ENCODE data around the gene CELSR1.
"Not testable (repeated sequence)": the region's sequence is repeated elsewhere in the genome, so short reads cannot be mapped to it uniquely, and the experiment has no call there.

CELSR1 gene

DNA sequence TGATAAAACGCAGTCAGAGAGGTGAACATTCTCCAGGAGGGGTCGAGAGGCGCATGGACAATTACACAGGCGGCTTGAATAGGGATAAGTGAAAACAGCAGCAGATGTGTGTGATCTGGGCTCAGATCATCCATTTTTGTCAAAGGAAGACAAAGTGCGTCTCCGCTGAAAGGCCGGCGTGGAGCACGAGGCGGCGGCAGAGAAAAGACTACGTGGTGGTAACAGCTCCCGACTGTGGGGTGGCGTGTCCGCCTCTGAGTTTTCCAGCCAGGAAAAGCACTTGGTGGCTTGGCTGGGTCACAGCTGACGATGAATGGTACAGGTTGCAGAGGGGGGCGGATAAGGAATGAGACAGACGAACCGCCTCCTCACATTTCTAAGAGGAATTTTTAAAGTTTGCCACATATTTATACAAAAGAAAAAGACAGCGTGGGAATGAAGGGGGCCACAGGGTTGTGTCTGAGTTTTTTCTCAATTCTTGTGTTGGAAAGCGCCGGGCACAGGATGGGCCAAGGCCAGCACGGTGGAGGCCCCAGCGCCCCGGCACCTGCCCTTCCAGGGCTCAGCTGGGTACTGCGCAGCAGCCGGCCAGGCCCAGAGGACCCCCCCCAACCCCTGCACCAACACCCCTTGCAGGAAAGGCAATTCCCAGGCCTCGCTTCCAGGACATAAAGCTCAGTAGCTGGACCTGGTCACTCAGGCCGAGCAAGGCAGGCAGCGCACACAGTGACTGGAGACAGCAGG is 121.5 kb downstream of the CELSR1 start:
- DNase-seq, result no peak

DNA sequence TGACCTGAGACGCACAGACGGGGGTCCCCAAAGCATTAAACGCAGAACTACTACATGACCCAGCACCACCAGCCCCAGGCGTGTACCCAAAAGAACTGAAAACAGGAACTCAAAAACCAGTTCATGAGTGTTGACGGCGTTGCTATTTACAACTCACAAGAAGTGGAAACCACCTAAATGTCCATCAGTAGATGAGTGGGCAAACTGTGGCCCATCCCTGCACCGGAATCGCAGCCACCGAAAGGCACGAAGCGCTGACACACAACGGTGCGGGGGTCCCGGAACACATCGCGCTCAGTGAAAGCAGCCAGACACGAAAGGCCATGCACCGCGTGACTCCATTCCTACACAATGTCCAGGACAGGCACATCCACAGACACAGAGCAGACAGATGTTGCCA is 122.7 kb downstream of the CELSR1 start:
- DNase-seq, result no peak

DNA sequence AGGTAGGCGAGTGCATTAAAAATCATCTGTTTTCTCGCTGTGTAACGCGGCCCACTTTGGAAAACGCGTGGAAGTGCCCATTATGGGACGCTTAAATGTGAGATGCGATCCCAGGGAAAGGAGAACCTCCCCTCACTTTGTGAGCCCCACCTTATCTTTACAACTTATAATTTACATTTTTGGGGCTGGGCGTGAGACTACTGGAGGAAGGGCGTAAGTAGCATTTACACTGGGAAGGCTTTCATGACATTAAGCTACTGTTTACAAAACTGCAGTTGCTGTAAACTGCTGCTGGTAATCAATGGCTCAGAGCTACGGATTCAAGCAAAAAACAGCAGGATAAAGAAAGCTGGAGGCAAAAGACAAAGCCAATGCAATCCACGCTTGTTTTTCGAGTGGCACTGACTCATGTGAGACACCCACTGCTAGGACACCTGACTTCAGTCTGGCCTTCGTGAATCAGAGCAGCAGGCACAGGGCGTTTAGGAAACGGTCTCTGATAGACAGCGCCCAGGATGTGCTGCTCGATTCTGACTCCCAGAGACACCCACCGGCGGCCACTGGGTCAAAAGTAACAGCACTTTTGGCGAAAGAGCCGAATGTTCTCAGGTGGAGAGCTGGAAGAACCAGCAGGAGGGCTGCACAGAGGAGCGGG is 123.6 kb downstream of the CELSR1 start:
- DNase-seq, result no peak

DNA sequence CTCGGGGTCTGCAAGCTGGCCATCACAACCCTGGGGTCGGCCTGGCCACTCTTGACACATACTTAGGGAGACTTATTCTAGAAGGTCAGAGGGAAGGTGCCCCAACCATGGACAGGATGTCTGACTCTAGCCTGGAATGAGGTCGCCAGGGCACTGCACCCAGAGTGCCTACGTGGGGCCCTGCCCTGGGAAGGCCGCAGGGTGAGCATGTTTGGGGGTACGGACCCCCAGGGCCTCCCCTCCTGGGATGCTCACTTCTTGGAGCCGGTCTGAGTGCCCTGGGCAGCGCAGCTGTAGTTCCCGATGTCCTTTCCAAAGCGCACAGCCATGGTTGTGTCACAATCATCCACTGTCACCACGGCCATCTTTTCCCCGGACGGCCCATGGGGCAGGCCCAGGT is 126.1 kb downstream of the CELSR1 start:
- no peak for DNase-seq

DNA sequence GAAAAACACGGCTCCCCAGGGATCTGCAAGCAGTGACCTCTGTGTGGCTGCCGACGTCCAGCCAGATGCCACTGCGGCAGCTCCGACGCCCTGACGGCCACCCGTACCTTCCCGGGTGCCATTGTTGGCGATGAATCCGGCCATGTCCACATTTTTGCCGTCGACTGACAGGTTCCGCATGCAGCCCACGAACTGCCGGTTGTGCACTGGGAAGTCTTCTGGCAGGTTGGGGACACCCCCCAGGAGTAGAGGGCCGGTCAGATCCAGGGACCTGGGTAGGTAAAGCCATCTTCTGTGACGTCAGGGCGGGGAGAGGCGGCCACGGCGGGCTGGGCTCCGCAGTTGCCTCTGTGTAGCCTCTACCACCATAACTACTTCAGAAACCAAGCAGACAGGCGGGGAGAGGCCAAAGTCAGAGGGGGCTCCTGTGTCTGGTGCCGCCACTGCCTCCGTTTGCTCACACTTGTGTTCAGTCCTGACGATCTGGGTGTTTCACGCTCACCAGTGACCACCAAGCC is 127.1 kb downstream of the CELSR1 start:
- DNase-seq, result no peak

DNA sequence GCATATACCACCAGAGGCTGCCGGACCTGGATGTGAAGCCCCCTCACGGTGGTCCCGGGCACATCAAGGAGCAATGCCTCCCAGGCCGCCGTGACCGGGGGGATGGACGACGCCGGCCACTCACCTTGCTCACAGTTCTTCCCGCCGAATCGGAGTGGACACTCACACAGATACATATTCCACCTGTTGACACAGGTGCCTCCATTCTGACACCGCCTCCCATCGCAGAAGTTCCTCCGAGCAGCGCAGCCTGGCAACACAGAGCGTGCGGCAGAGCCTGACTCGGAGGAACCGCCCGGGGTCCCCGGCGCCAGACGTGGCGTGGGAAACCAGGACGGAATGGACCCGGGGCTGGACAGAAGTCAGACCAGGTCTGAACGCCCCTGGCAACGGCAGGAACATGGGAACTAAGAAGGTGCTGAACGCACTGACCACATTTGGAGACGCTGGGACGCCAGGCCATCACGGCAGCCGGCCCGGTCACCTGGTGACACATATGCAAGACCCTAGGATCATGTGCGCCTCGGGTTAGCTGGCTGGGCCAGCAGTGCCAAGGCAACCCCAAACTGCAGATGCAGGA is 127.7 kb downstream of the CELSR1 start:
- no peak for DNase-seq

DNA sequence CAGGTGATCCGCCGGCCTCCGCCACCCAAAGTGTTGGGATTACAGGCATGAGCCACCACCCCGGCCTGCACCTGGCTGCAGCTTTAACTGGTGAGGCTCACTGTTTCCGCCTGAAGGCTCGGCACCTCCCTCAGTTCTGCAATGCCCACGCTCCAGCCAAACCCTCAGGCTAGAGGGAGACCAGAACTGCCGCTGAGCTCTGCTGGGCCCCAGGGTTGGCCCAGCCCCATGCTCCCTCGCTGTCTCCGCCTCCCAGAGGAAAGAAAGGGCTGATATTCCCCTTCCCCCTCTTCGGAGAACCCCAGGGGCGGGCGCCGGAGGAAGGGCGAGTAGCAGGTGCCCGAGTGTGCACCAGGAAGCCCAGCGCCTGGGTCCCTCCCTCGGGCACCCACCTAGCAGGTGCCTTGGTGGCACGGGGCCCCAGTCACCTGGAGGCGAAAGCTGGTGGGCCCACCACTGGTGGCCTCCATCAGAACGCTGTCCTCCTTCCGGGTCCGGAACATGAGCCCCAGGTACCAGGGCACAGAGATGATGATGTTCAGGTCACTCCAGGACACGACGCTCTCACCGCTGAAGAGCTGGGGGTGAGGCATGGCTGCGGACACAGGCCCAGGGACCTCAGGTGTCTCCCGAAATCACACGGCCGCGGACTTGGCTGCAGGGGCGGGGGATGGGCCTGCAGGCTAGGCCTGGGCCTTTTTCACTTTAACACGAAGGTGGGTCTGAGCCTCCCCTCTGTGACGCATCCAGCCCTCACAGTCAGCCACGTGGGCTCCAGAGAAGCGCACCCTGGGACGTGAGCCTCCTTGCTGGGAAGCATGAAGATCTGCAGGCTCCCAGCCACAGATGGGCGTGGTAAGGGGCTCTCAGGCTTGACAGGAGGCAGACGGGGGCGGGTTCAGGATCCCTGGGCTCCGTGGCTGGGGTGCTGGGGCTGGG is 128.6 kb downstream of the CELSR1 start:
- no peak for DNase-seq

DNA sequence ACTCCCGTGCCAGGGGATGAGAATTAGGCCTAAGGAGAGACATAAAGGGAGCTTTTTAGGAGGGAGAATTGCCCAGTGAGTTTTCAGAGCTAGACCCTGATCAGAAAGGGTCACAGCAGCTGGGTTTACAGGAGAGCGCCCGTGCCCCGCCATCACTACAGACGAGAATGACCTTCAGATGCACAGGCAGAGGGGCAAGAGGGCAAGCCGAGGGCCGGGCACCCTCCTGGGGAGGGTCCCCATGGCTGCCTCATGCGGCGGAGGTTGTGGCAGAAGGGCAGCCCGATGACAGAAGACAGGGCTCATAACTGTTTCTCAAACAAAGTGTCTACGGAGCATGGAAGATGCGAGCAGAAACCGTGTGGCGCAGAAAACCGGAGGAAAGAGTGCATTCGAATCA is 129.7 kb downstream of the CELSR1 start:
- no peak for DNase-seq

DNA sequence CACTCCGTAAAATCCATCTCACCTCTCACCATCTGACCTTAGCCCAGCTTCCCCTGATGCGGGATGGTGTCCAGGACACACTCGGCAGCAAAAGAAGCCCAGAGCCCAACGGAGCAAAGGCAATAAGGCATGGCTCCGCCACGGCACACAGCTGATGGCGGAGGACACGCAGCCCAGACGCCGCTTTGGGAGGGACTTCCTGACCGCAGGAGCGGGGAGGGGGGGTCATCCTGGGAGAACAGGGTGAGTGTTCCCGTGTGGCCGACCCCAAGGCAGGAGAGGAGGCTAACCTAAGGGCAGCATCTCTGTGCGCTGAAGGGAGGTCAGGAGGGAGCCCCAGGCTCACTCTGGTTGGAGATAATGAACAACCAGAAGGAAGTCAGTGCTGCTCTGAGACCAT is 130.6 kb downstream of the CELSR1 start:
- DNase-seq, result no peak

DNA sequence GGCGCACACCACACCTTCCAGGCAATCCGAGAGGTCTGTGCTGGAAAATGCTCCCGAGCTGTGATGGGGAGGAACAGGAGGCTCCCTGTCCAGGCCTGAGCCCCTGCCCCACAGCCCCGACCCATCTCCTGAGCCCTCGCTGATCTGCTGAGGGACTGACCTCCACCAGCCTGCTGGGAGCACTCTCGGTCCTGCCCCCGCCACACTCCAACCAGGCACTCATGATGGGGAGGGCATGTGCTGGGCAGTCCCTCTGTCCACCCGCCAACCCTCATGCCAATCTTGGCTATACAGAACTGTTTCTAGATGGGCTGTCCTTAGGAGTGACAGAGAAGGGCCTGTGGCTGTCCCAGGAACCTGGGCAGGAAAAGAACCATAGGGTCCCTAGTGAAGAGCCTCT is 131.1 kb downstream of the CELSR1 start:
- DNase-seq, result no peak

DNA sequence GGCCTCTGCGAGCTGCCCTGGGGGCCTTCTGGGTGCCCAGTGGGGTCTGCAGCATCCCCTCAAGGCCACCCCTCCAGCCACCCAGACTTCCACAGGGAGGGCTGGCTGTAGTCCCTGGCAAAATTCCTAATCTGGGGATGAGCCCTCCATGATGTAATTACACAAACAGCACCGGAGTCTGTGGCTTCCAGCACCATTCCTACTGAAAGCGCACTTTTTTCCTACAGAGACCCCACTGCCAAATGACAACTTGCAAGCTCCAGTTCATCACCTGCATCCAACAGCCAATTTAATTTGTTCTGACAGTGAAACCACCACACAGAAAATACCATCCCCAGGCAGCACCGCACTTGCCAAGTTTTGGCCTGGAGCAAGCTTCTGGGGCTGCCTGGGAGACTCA is 131.5 kb downstream of the CELSR1 start:
- DNase-seq, result no peak

DNA sequence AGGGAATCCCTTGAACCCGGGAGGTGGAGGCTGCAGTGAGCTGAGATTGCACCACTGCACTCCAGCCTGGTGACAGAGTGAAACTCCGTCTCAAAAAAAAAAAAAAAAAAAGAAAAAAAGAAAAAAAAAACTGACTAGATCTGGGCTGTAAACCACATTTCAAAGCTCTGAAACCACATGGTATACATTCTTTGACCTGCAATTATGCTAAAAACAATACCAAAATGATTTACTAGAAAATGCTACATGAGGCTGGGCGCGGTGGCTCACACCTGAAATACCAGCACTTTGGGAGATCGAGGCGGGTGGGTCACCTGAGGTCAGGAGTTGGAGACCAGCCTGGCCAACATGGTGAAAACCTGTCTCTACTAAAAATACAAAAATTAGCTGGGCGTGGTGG is 133.5 kb downstream of the CELSR1 start:
- not testable (repeated sequence) for DNase-seq

DNA sequence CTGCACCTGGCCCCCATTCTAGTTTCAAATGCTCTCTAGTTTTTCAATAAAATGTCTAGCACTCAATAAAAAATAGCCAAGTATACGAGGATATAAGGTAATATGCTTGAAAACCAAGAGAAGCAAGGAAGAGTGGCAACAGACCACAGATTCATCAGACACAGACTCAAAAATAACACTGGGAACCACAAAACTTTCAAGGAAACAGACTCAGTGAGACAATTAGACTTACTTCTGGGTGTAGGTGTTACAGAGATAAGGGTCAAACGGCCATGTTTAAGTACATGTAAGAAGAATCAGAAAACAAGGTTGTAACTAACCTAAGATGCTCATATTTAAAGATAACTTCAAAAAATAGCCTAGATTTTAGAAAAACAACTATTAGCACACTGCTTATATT is 134.9 kb downstream of the CELSR1 start:
- DNase-seq, result no peak

DNA sequence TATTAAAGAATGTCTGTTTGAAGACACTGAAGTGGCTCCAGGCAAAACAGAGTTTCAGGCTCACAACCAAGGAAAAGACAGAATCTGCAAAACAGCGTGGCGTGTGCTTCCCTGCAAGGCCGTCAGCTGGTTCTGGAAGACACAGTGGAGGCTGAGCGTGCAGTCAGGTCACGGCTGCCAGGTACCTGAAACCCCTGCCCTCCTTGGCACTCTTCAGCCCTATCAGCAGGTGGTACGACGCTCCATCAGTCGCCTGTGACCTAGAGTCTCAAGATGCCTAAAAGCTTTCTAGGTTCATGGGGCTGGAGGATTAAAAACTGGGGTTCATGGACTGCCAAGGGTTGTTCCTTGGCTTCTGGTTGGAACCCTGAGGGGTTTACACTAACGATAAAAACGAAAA is 136.1 kb downstream of the CELSR1 start:
- no peak for DNase-seq

DNA sequence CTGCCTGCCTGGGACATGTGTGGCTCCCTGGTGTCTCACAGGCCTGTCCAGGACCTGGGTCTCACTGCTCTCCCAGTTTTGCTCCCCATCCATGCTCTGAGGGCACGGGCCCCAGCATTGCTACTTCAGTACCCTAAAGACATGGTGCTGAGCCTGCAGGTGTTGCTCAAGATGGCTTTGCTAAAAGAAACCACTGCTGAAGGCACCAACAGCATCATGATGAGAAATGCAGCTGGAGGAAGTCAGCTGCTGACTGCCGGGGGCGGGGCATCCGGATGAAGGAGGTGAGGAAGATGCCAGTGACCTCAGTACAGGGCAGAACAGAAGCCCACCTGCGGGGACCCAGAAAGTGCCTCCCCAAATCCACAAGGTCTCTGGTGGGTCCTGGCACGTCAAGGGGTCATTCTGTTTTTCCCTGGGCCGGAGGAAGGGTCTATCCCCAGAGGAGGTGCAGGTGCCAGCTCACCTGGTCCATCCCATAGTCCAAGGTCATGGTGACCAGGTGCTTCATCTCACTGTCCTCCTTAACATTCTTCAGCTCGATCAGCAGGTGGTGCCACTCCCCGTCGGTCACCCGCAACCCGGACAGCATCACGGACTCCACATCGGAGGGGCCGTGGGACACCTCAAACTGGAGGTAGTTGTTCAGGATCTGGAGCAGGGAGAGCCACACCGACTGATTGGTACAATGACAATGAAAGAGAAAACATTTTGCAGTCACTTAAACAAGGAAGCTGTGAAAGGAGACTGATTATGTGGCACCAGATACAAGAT is 138.0 kb downstream of the CELSR1 start:
- DNase-seq, result no peak

DNA sequence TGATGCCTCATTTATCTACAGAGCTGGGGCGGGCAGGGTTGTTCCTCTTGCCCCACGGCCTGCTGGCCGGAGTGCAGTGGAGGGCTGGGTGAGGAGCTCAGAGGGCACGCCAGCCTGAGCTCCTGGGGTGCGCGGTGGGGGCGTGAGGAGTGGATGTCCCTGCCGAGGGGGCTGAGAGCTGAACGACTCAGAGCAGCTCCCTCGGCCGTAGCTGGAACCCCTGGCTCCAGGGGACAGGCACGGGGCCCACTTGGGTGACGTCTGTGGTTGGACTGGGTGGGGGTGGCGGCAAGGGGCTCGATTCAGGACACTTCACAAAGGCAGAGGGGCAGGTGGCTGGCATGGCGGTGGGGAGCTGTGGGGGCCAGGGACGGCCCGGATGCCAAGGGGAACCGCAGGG is 139.5 kb downstream of the CELSR1 start:
- no peak for DNase-seq

DNA sequence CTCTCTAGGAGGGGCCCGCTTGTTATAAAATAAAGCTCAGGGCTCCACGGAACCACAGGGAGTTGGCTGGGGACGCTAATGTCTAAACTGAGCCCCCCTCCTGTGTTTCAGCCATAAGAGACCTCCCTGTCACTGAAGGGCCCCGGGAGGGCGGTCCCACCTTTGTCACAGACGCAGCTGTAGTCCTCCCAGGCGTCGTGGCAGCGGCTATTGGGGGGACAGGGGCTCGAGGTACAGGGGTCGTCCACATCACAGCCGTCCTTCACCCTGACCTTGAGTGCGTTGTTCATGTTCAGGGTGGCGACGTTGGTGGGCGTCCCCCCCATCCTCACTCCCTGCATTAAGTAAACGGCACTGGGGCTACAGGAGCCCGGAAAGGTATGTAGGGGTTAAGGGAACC is 139.9 kb downstream of the CELSR1 start:
- no peak for DNase-seq

DNA sequence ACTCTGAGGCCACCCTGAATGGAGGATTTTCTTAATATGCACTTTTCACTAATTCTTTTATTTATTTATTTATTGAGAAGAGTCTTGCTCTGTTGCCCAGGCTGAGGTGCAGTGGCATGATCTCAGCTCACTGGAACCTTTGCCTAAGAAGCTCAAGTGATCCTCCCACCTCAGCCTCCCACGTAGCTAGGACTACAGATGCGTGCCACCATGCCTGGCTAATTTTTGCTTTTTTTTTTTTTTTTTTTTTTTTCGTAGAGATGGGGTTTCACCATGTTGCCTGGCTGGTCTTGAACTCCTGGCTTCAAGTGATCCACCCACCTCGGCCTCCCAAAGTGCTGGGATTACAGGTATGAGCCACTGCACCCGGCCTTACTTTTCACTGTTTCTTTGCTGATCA is 140.4 kb downstream of the CELSR1 start:
- not testable (repeated sequence) for DNase-seq

DNA sequence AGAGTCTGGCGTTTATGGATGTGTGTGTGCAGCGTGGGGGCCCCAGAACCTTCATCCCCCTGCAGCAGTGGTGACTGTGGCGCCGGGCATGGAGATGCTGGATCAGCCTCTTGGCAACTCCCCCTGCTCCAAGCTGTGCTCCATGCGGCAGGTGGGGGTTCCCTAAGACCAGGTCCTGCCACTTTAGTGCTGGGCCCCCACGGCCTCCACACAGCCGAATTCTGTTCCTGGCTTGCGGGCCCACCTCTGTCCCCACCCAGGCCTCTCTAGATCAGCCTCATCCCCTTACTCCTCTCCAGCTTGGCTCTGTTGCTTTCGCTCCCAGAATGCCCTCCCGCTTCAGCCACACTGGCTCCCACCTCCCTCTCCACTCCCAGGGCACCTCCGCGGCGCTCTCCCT is 142.3 kb downstream of the CELSR1 start:
- no peak for DNase-seq

DNA sequence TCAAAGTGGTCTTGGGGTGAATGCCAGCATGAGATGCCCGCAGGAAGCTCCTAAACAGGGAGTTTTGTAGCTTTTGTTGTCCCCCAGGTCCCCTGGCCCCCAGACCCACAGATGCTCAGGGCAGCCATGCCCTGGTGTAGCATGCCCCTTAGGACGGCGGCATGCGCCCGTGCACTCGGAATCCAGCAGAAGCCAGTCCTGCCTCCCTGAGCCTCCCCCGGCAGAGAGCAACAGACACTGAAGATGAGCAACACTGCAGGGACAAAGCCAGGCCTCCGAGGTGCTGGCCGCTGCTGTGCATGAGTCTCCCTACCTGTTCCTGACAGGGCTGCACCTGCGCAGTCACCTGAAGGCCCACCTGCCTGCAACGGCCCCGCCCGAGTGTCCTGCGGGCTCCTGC is 142.8 kb downstream of the CELSR1 start:
- DNase-seq, result no peak

DNA sequence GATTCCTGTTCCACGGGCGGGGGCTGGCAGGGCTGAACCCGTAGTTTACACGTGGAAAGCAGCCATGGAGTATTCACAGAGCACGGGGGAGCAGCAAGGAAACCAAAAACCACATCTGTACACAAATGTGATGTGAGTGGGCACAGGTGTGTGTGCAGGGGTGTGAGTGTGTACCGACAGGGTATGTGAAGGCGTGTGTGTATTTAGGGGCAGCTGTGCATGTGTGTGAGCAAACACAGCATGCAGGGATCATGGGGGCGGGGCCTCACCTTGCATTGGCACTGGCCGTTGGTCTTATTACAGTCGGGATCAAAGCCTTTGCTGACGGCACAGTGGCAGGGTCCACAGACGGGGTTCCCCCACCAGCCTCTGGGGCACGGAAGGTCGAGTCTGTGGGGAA is 143.5 kb downstream of the CELSR1 start:
- DNase-seq, result no peak

DNA sequence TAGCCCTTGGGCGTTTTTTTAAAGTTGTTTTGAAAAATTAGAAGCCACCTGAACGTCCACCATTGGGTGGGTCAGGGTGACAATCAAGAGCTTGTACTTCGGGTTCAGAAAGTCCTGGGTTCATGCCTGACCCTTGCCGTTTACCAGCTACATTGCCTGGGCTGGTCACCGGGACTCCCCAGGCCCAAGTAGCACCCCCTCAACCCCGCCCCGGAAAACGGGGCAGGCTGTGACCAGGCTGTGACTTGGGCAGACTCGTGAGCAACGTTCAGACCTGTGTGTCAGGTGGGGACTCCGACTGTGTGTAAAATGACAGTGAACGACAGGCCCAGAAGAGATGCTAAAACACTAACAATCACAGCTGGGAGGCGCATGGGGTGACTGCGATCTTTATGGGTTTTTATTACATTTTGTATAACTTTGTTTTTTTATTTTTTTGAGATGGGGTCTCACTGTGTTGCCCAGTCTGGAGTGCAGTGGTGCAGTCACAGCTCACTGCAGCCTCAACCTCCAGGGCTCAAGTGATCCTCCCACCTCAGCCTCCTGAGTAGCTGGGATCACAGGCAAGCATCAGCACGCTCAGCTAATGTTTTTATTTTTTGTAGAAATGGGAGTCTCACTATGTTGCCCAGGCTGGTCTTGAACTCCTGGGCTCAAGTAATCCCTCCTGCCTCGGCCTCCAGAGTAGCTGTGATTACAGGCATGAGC is 145.1 kb downstream of the CELSR1 start:
- no peak for DNase-seq
